ENCODE measurements around the gene COL16A1.

DNA sequence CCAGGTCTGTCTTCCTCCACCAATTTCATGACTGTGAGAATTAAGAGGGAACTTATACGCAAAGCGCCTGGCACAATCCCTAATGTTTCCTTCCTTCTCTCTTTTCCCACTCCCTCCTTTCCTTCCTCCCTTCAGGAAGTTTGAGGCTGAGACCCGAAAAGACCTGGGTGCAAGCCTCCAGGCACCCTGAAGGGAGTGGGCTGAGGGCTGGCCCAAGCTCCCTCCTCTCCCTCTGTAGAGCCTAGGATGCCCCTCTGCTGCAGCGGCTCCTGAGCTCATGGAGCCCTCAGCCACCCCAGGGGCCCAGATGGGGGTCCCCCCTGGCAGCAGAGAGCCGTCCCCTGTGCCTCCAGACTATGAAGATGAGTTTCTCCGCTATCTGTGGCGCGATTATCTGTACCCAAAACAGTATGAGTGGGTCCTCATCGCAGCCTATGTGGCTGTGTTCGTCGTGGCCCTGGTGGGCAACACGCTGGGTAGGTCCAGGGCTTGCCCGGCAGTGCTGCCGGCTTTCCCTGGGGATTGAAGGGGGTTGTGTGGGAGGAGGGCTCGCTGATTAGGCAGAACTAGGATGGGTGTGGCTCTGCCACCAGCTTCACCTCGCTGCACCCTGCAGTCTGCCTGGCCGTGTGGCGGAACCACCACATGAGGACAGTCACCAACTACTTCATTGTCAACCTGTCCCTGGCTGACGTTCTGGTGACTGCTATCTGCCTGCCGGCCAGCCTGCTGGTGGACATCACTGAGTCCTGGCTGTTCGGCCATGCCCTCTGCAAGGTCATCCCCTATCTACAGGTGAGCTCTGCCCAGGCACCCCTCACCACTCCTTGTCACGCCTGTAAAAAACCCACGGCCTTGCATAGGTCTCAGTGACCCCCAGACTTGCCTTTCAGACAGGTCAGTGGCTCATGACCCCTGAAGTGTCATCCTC is 84.6 kb downstream of the COL16A1 start:
- TF ChIP-seq, protein P1, sequence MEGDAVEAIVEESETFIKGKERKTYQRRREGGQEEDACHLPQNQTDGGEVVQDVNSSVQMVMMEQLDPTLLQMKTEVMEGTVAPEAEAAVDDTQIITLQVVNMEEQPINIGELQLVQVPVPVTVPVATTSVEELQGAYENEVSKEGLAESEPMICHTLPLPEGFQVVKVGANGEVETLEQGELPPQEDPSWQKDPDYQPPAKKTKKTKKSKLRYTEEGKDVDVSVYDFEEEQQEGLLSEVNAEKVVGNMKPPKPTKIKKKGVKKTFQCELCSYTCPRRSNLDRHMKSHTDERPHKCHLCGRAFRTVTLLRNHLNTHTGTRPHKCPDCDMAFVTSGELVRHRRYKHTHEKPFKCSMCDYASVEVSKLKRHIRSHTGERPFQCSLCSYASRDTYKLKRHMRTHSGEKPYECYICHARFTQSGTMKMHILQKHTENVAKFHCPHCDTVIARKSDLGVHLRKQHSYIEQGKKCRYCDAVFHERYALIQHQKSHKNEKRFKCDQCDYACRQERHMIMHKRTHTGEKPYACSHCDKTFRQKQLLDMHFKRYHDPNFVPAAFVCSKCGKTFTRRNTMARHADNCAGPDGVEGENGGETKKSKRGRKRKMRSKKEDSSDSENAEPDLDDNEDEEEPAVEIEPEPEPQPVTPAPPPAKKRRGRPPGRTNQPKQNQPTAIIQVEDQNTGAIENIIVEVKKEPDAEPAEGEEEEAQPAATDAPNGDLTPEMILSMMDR (IDR thresholded peaks at IDR 0.05), result no peak
- no peak for TF ChIP-seq POLR2A (IDR thresholded peaks at IDR 0.05)

All from ovary (tissue), 3 donors.